Peyer's patch (tissue), 4 donors: ENCODE data around the gene OSCP1.

Experiments
- CTCF ChIP-seq, 6 experiments: fragments of 450-650 bp in 4 of 6; fragments of 200-600 bp in 2 of 6; sonication (generic) in 1 of 6; IDR thresholded peaks; one replicate each; pipeline ENCODE4 v1.5.1; 2017 to 2019; ENCODE audit warnings: antibody characterized with exemption in 6 of 6, mild to moderate bottlenecking in 3 of 6, moderate library complexity in 1 of 6
- POLR2A ChIP-seq, 2 donors: fragments of 450-650 bp; IDR thresholded peaks; one replicate each; pipeline ENCODE4 v1.5.1; 2017; ENCODE audit warnings: antibody characterized with exemption in 2 of 2, mild to moderate bottlenecking in 2 of 2, moderate library complexity in 2 of 2

GRCh38 chr1:36497207-36497606 lies 47.0 kb upstream of the OSCP1 start:
- TF ChIP-seq CTCF (IDR thresholded peaks at IDR 0.05) (no peak), POLR2A (IDR thresholded peaks at IDR 0.05) (no peak)
